GM19397 (cell line): ENCODE data around the gene TSPAN15.

ENCODE experiments used
- ATAC-seq: cut with Tn5 transposase; IDR thresholded peaks from one replicate; pipeline ENCODE4 v1.9.1; 2021; ENCODE audit warnings: mild to moderate bottlenecking, moderate library complexity; ENCODE audit not compliant: unreplicated experiment

TSPAN15 gene

GRCh38 chr10:69451209-69451783 lies at the start of gene TSPAN15:
TSPAN15 (plus strand) TSS chr10:69451465; CDS start chr10:69451595, 130 bp downstream.
- peak; percentile 88 for ATAC-seq

- no peak for ATAC-seq
Observed at GRCh38 chr10:69402386-69402785, 48.9 kb upstream of the TSPAN15 start.

- ATAC-seq: no peak
Observed at GRCh38 chr10:69403066-69403465, 48.2 kb upstream of the TSPAN15 start.

- no peak for ATAC-seq
Observed at GRCh38 chr10:69403519-69403918, 47.7 kb upstream of the TSPAN15 start.

GRCh38 chr10:69404786-69405185 lies 46.5 kb upstream of the TSPAN15 start:
- no peak for ATAC-seq

- no peak for ATAC-seq
Observed at GRCh38 chr10:69405221-69405620, 46.0 kb upstream of the TSPAN15 start.

- ATAC-seq: no peak
Observed at GRCh38 chr10:69406302-69406811, 44.9 kb upstream of the TSPAN15 start.

- ATAC-seq: no peak
Observed at GRCh38 chr10:69406816-69407580, 44.3 kb upstream of the TSPAN15 start.

GRCh38 chr10:69407621-69408301 lies 43.5 kb upstream of the TSPAN15 start:
- no peak for ATAC-seq

GRCh38 chr10:69408318-69409175 lies 42.7 kb upstream of the TSPAN15 start:
- peak; percentile 77 for ATAC-seq

GRCh38 chr10:69409176-69409495 lies 42.1 kb upstream of the TSPAN15 start:
- ATAC-seq: no peak

GRCh38 chr10:69409968-69410367 lies 41.3 kb upstream of the TSPAN15 start:
- ATAC-seq: no peak

- ATAC-seq: no peak
Observed at GRCh38 chr10:69410487-69410886, 40.8 kb upstream of the TSPAN15 start.

- ATAC-seq: no peak
Observed at GRCh38 chr10:69411476-69411875, 39.8 kb upstream of the TSPAN15 start.

GRCh38 chr10:69412232-69412790 lies 39.0 kb upstream of the TSPAN15 start:
- ATAC-seq: no peak

GRCh38 chr10:69413221-69413865 lies 37.9 kb upstream of the TSPAN15 start:
- ATAC-seq: no peak

GRCh38 chr10:69414036-69415018 lies 36.9 kb upstream of the TSPAN15 start:
- ATAC-seq: no peak

- no peak for ATAC-seq
Observed at GRCh38 chr10:69415049-69415448, 36.2 kb upstream of the TSPAN15 start.

- ATAC-seq: no peak
Observed at GRCh38 chr10:69415951-69416350, 35.3 kb upstream of the TSPAN15 start.
